MM.1S (cell line): ENCODE results near the gene KCNH8.

Source experiments
- EZH2 ChIP-seq: fragments of 300-600 bp; sonication (generic); optimal IDR thresholded peaks from 2 replicates; pipeline ENCODE3; 2017; ENCODE audit warnings: low read depth, mild to moderate bottlenecking, antibody characterized with exemption, low read length, mixed read lengths
- EZH2phosphoT487 ChIP-seq: fragments of 300-600 bp; sonication (generic); IDR thresholded peaks from 2 replicates; pipeline ENCODE4 v1.6.1; 2018; ENCODE audit warnings: antibody characterized with exemption, low read length
- TF ChIP-seq, protein P1 (sequence below): fragments of 300-600 bp; sonication (generic); IDR thresholded peaks from 2 replicates; pipeline ENCODE4 v1.5.1; 2016; ENCODE audit warnings: antibody characterized with exemption, low read length, mixed read lengths

DNA sequence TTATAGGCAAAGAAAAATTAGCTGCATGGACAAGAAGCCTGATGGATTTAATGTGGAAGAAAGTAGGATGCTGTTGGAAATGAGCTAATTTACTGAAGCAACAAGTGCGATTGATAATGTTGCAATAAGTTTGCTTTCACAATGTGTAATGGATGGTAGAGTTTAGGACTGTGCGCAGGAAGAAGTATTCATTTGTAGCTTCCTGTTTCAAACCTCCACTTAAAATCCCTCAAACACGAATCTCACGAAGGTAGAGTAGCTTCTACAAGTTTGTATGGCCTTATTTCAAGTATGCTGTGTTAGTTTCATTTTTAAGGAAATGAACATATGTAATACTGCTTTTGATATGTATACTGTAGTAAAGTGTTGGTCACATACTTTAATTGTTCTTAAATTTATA, 42.3 kb downstream of the KCNH8 start:
- TF ChIP-seq, protein P1, sequence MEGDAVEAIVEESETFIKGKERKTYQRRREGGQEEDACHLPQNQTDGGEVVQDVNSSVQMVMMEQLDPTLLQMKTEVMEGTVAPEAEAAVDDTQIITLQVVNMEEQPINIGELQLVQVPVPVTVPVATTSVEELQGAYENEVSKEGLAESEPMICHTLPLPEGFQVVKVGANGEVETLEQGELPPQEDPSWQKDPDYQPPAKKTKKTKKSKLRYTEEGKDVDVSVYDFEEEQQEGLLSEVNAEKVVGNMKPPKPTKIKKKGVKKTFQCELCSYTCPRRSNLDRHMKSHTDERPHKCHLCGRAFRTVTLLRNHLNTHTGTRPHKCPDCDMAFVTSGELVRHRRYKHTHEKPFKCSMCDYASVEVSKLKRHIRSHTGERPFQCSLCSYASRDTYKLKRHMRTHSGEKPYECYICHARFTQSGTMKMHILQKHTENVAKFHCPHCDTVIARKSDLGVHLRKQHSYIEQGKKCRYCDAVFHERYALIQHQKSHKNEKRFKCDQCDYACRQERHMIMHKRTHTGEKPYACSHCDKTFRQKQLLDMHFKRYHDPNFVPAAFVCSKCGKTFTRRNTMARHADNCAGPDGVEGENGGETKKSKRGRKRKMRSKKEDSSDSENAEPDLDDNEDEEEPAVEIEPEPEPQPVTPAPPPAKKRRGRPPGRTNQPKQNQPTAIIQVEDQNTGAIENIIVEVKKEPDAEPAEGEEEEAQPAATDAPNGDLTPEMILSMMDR = no peak
- no peak for TF ChIP-seq EZH2
- TF ChIP-seq EZH2phosphoT487 = no peak
